NCI-H510A treated with DMSO at 0.1 percent for 48 hours (cell line): ENCODE measurements around the gene GRPEL1.
A peak's percentile ranks its signal among the peaks of the same experiment; 100 is the strongest.
"Not testable (repeated sequence)": the region's sequence is repeated elsewhere in the genome, so short reads cannot be mapped to it uniquely, and the experiment has no call there.

ENCODE experiments used
- DNase-seq: peaks from one replicate; lab custom pipeline; 2025; lab: John Stamatoyannopoulos, UW

Gene GRPEL1

GRCh38 chr4:7092026-7092425, 24.2 kb upstream of the GRPEL1 start:
- DNase-seq: no peak

GRCh38 chr4:7089213-7089986, 21.5 kb upstream of the GRPEL1 start:
- DNase-seq: no peak

DNA sequence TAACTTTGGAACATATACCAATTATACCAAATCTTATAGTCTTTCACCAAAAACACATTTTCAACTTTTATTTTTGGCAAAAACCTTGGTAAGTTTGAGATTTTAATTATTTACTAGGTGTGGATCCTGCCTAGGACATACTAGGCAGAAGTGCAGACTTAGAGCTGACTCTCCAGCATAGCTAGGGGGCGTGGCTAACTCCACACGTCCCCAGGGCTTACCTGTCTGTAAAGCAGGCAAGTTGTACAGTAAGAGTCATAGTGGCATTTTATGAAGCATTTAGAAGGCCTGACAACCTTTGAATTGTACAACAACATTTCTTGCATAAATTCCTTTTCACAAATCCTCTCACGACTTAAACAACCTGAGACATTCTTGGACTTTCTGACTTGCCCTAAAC, 19.2 kb upstream of the GRPEL1 start:
- DNase-seq: no peak

GRCh38 chr4:7086384-7086783, 18.5 kb upstream of the GRPEL1 start:
- DNase-seq: no peak

DNA sequence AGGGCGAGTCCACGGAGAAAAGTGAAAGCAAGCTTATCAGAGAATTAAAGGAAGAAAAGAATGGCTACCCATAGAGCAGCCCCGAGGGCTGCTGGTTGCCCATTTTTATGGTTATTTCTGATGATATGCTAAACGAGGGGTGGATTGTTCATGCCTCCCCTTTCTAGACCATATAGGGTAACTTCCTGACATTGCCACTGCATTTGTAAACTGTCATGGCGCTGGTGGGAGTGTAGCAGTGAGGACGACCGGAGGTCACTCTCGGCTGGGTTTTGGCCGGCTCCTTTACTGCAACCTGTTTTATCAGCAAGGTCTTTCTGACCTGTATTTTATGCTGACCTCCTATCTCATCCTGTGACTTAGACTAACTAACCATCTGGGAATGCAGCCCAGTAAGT, 16.7 kb upstream of the GRPEL1 start:
- DNase-seq: not testable (repeated sequence)

GRCh38 chr4:7083597-7084563, 16.0 kb upstream of the GRPEL1 start:
- no peak for DNase-seq

DNA sequence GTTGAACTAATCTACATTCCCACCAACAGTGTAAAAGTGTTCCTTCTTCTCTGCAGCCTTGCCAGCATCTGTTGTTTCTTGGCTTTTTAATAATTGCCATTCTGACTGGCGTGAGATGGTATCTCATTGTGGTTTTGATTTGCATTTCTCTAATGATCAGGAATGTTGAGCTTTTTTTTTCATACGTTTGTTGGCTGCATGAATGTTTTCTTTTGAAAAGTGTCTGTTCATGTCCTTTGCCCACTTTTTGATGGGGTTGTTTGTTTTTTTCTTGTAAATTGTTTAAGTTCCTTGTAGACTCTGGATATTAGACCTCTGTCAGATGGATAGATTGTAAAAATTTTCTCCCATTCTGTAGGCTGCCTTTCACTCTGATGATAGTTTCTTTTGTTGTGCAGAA, 12.0 kb upstream of the GRPEL1 start:
- DNase-seq: not testable (repeated sequence)

GRCh38 chr4:7079483-7079882, 11.6 kb upstream of the GRPEL1 start:
- DNase-seq: not testable (repeated sequence)

GRCh38 chr4:7078025-7078424, 10.2 kb upstream of the GRPEL1 start:
- DNase-seq: no peak

GRCh38 chr4:7077371-7077770, 9.5 kb upstream of the GRPEL1 start:
- DNase-seq: no peak

DNA sequence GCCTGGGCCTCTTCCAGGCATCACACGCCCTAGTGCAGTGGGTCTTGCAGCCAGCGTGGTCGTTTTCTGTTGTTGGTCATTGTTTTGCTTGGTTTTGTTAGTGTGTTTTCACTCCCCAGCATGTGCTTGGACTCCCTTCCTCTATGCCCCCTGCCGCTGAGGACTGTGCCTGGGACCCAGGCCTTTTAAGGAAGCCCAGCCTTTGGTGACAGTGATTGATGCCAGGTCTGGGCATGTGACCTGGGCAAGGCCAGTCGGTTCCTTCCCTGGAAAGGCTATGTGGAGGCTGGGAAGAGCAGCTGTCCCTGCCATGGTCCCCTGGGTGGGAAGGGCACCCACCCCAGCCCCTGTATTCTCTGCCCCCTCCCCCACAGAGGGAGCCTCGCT, 8.8 kb upstream of the GRPEL1 start:
- no peak for DNase-seq

- no peak for DNase-seq
Measured at GRCh38 chr4:7075962-7076695, 8.3 kb upstream of the GRPEL1 start.

DNA sequence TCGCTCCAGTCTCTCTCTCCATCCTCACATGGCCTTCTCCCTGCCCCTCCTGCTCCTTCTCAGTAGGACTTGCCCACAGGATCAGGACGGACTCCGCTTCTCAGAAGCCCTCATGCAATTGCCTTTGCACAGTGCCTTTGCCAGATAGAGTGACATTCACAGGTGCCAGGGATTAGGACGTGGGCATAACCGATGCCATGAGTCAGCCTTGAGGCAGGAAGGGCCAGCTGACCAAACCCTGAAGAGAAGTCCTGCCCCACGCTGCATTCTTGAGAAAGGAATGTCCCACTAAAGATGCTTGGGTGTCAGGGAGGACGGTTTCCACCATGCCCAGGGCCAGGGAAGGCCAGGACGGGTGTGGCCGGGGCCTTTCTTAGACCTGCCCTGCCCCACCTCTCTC, 6.6 kb upstream of the GRPEL1 start:
- DNase-seq: no peak

DNA sequence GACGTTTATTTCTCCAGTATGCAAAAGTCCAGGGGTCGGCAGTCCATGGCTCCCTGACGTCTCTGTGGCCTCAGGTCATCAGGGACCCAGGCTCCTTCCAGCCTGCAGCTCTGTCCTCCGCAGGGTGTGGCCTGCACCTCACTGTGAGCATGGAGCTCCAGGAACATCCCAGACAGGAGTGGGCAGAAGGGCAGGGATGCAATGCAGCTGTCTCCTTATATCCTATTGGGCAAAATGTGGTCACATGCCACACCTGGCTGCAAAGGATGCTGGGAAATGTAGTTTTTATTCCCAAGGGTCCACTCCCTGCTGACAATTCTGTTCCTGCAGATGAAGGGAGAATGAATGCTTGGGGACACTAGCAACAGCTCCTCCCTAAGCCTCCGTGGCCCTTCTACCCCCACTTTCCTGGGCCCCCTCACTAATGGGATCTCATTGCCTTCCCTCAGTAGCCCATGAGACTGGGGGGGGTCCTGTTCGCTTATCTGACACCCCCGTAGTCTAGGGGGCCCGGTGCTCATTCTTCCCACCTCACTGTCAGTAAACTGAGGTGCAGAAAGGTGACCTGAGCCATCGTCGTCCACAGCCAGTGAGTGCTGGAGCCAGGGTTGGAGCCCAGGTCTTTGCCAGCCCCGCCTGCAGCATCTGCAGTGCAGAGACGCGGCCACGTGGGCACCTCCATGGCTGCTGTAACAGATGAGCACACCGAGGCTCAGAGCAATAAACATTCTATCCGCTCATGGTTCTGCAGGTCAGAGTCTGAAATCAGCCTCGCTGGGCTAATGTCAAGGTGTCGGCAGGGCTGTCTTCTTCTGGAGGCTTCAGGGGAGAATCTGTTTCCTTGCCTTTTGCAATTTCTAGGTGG, 5.9 kb upstream of the GRPEL1 start:
- peak; percentile 4 for DNase-seq

DNA sequence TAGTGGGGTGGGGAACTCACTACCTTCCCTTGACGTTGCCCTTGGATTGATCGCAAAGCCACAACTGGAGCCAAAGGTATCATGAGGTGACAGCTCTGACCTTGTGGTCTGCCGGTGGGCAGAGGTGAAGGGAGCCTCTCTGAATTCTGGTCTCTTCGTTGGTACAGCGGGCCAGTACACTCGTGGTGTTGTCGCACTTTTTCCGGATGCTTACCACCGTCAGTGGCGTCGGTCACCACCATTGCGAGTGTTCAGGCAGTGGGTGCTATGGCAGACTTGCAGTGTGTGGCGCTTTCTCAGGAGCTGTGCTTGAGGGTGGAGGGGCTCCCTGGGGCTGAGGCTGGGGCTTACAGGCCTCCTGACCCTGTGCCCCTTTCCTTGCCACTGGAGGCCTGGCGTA, 5.2 kb upstream of the GRPEL1 start:
- no peak for DNase-seq

DNA sequence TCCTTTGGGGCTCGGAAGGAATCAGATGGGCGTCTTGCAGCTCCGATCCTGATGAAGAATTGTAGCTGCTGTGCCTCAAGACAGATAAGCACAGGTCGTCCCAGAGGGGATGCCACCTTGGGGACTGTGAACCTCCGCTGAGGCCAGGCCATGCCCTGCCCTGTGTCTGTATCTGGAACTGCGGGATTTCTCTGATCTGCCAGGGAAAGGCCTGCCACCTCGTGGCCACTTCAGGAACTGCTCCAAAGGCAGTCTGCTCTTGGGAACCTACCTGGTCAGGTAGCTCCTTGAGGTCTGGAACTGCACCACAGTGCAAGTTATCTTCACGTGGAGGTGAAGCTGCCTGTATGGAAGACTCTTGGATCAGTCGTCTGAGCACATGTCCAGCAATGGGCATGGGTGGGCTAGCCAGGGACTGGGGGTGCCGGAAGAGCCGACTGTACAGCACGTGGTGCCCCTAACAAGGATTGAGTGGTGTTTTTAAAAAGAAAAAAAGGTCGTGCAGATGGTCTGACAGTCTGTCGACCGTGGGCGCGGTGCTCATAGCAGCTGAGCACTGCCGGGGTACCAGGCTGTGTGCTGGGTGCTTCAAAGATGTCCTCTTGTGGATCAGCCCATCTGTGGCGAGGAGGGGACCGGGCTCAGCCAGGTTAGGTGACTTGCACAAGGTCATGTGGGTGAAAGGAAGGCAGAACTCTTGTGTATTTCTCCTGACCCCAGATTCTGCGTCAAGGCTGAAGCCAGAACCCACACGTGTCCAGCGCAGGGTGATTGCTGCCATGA, 3.1 kb upstream of the GRPEL1 start:
- peak; percentile 72 for DNase-seq

DNA sequence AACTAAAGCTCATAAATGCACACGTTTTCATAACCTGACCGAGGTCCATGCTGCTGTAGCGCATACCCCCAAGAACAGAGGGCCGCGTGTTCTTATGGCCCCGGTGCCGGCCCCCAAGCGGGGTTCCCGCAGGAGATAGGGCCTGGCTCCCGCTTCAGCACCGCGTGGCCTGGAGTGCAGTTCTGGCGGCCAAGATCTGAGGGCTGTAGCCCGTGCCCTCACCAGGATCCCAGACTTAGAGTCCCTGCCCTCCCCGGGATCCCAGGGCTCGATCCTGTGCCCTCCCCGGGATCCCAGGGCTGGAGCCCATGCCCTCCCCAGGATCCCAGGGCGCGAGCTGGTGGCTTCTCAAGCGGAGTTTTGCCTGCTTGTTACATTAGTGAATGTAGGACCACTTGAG, 1.0 kb upstream of the GRPEL1 start:
- no peak for DNase-seq

DNA sequence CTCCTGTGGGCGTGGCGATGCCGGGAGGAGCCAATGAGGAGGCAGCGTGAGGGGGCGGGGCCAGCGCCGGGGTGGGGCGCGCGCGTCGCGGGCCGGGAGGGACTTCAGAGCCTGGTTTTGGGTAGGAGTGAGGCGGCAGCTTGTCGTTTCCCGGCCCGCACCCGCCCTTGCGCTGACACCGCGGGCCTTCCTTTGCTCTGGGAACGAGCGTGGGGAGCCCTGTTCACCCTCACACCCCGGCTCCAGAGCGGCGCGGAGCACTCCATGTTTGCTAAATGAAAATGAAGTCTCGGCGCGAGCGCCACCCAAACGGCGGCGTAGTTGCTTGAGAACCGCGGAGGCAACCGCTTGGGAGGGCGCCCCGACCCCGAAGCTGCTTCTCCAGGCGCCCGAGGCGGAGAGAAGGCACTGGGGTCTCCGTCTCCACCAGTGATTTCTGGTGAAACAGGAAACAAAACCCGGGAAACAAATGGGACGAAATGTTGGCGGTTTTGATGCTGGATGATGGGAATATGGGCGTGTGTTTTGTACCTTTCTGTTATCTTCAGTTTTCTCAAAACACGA, 497 bp upstream of the GRPEL1 start:
- no peak for DNase-seq

GRCh38 chr4:7067126-7067451, 775 bp downstream of the GRPEL1 start:
- no peak for DNase-seq

- DNase-seq: no peak
Measured at GRCh38 chr4:7066493-7066892, 1.4 kb downstream of the GRPEL1 start.

GRCh38 chr4:7066006-7066405, 1.9 kb downstream of the GRPEL1 start:
- DNase-seq: no peak
